Testis (tissue), 3 donors: Measurements from ENCODE around the gene PARVB. TPM values are rescaled to one million over a fixed set of nuclear protein-coding genes. Genes with fewer than 3 reads are reported as not detected.

ENCODE experiments used
- DNase-seq: peaks from one replicate; pipeline ENCODE4 v3.0.0-alpha.2; 2019
- H3K27ac ChIP-seq, 2 donors: fragments of 200-600 bp; sonication (generic); one replicate each; pipeline ENCODE4 v1.5.1; 2019
- H3K27me3 ChIP-seq: fragments of 200-600 bp; sonication (generic); one replicate; pipeline ENCODE4 v1.5.1; 2019
- H3K36me3 ChIP-seq: fragments of 200-600 bp; sonication (generic); one replicate; pipeline ENCODE4 v1.5.1; 2017; ENCODE audit warnings: low read depth; ENCODE audit errors: missing control alignments
- H3K4me1 ChIP-seq: fragments of 200-600 bp; sonication (generic); one replicate; pipeline ENCODE4 v1.5.1; 2019
- H3K4me3 ChIP-seq, 2 donors: fragments of 200-600 bp; sonication (generic); one replicate each; pipeline ENCODE4 v1.5.1; 2017 to 2019
- H3K9me3 ChIP-seq: fragments of 200-600 bp; sonication (generic); one replicate; pipeline ENCODE4 v1.5.1; 2017
- CTCF ChIP-seq, 3 experiments: fragments of 450-650 bp in 2 of 3; fragments of 200-600 bp in 1 of 3; sonication (generic) in 1 of 3; IDR thresholded peaks; one replicate each; pipeline ENCODE4 v1.5.1; 2016 to 2019; ENCODE audit warnings: antibody characterized with exemption in 3 of 3, mild to moderate bottlenecking in 2 of 3, moderate library complexity in 1 of 3
- POLR2A ChIP-seq: fragments of 450-650 bp; IDR thresholded peaks from one replicate; pipeline ENCODE4 v1.6.1; 2017; ENCODE audit warnings: antibody characterized with exemption, mild to moderate bottlenecking, moderate library complexity
- WGBS, 2 donors: methylation state at CpG; one replicate each; pipeline ENCODE4 v1.1.5; 2018; 5-methylcytosine and 5-hydroxymethylcytosine counted together
- intact Hi-C: fragments of 100-400 bp; cut with DNase I; formaldehyde crosslinking; loops from one replicate; pipeline ENCODE4 v1.15.1; 2023; ENCODE audit warnings: low total_unique reads
- polyA plus RNA-seq: library from polyadenylated mRNA; stranded (reverse); fragments of 350-450 nt; fragmentation: Illumina TruSeq; extraction: RNeasy Lipid Tissue Mini Kit (QIAGEN cat#74804); gene quantifications from one replicate; pipeline ENCODE4 v1.2.3, GENCODE V29; 2014; ENCODE audit warnings: low read depth, low replicate concordance; ENCODE audit not compliant: insufficient read depth
- total RNA-seq, 2 donors: library from RNA; depleted of rRNA; stranded (reverse); fragments of >200 nt; gene quantifications; one replicate each; pipeline ENCODE4 v1.2.3, GENCODE V29; 2016

The PARVB gene
- total and polyA plus RNA-seq, 3 donors from 2014 or later, result 11.6 to 27.5 (median 23.7) TPM

GRCh38 chr22:44045145-44045544 lies 21.0 kb downstream of the PARVB start:
- Histone ChIP-seq H3K9me3 (no peaks in the 10 kb centered on the region), H3K4me1 (peaks cover 25% of the 10 kb centered on the region), H3K27me3 (no peaks in the 10 kb centered on the region), H3K36me3 (no peaks in the 10 kb centered on the region), H3K4me3 (no peak overlapping the region), H3K27ac (no peak overlapping the region)
- TF ChIP-seq CTCF (IDR thresholded peaks at IDR 0.05), result no peak
- DNase-seq, result no peak
- intact Hi-C loops, result no loop called here
- WGBS, 2 donors, result 100% methylated on average over 1 of the region's 1 CpG

- H3K4me3 ChIP-seq, result no peak overlapping the region
- H3K27me3 ChIP-seq, result no peaks in the 10 kb centered on the region
- peak; percentile 58 for DNase-seq
- TF ChIP-seq CTCF (IDR thresholded peaks at IDR 0.05) (no peak), POLR2A (no peak)
- no peaks in the 10 kb centered on the region for H3K9me3 ChIP-seq
- no peaks in the 10 kb centered on the region for H3K36me3 ChIP-seq
- intact Hi-C loops, result no loop called here
- WGBS, 2 donors, result 51 to 80% methylated on average over 13 to 14 of the region's 14 CpGs
- no peak overlapping the region for H3K27ac ChIP-seq
- peaks cover 25% of the 10 kb centered on the region for H3K4me1 ChIP-seq
Measured at GRCh38 chr22:44046485-44047141, 22.5 kb downstream of the PARVB start.

GRCh38 chr22:44047891-44048301 lies 23.8 kb downstream of the PARVB start:
- WGBS, 2 donors, result 89 to 93% methylated on average over 6 to 9 of the region's 9 CpGs
- DNase-seq, result no peak
- Histone ChIP-seq H3K27ac (no peak overlapping the region), H3K9me3 (no peaks in the 10 kb centered on the region), H3K4me3 (no peak overlapping the region), H3K4me1 (peaks cover 22% of the 10 kb centered on the region), H3K36me3 (no peaks in the 10 kb centered on the region), H3K27me3 (no peaks in the 10 kb centered on the region)
- no peak for TF ChIP-seq CTCF (IDR thresholded peaks at IDR 0.05)
- TF ChIP-seq POLR2A, result no peak
- intact Hi-C loops, result no loop called here

- Histone ChIP-seq H3K27ac (peak overlapping the region in 1 of 2 donors; percentile 5), H3K4me3 (no peak overlapping the region), H3K9me3 (no peaks in the 10 kb centered on the region), H3K27me3 (no peaks in the 10 kb centered on the region), H3K36me3 (no peaks in the 10 kb centered on the region), H3K4me1 (peaks cover 22% of the 10 kb centered on the region)
- TF ChIP-seq POLR2A (no peak), CTCF (IDR thresholded peaks at IDR 0.05) (no peak)
- WGBS, 2 donors, result 53 to 64% methylated on average over 20 of the region's 20 CpGs
- intact Hi-C loops, result no loop called here
- peak; percentile 41 for DNase-seq
Measured at GRCh38 chr22:44049486-44050231, 25.6 kb downstream of the PARVB start.
